SU-DHL-6 (cell line): Measurements from ENCODE around the gene GTPBP4.

Source experiments
- H2AFZ ChIP-seq: fragments of 200-600 bp; sonication (generic); 2 replicates; pipeline ENCODE4 v1.6.1; 2014; ENCODE audit warnings: low read depth, mild to moderate bottlenecking, moderate library complexity, mixed read lengths, antibody characterized with exemption, low read length; ENCODE audit not compliant: severe bottlenecking
- H3F3A ChIP-seq: fragments of 200-600 bp; shearing (Covaris generic); 2 replicates; pipeline ENCODE4 v1.6.0; 2016; ENCODE audit warnings: antibody characterized with exemption, mild to moderate bottlenecking; ENCODE audit not compliant: insufficient read depth
- H3K27ac ChIP-seq: fragments of 200-600 bp; sonication (generic); 2 replicates; pipeline ENCODE4 v1.5.1; 2016; ENCODE audit warnings: low read depth, mild to moderate bottlenecking, low read length, moderate library complexity, mixed read lengths
- H3K27me3 ChIP-seq: fragments of 200-600 bp; sonication (generic), shearing (Covaris generic); 2 replicates; pipeline ENCODE4 v1.6.0; 2014; ENCODE audit warnings: mild to moderate bottlenecking, low read length
- H3K36me3 ChIP-seq: fragments of 200-600 bp; sonication (generic); 2 replicates; pipeline ENCODE4 v1.6.1; 2014; ENCODE audit warnings: mild to moderate bottlenecking, low read length, mixed read lengths
- H3K4me2 ChIP-seq: fragments of 300-600, 200-600 bp; shearing (Covaris generic), sonication (generic); 2 replicates; pipeline ENCODE4 v1.6.0; 2014; ENCODE audit warnings: low read length, low read depth, mild to moderate bottlenecking; ENCODE audit not compliant: poor library complexity, severe bottlenecking
- H3K4me3 ChIP-seq: fragments of 200-600 bp; sonication (generic); 2 replicates; pipeline ENCODE4 v1.5.1; 2014; ENCODE audit warnings: antibody characterized with exemption, low read length, mild to moderate bottlenecking, mixed read lengths; ENCODE audit not compliant: insufficient read depth, poor library complexity, severe bottlenecking
- H3K79me2 ChIP-seq: fragments of 200-600 bp; sonication (generic); 2 replicates; pipeline ENCODE4 v1.6.1; 2014; ENCODE audit warnings: mild to moderate bottlenecking, low read length, moderate library complexity; ENCODE audit not compliant: insufficient read depth
- H3K9ac ChIP-seq: fragments of 200-600 bp; sonication (generic); 2 replicates; pipeline ENCODE4 v1.7.0; 2014; ENCODE audit warnings: mild to moderate bottlenecking, low read length
- H3K9me2 ChIP-seq: fragments of 200-600 bp; sonication (generic); replicated peaks from 2 replicates; pipeline ENCODE4 v1.6.1; 2014; ENCODE audit warnings: low read length; ENCODE audit not compliant: insufficient read depth
- H3K9me3 ChIP-seq: fragments of 200-600 bp; sonication (generic); 2 replicates; pipeline ENCODE4 v1.6.1; 2014; ENCODE audit warnings: low read length, mixed read lengths; ENCODE audit not compliant: insufficient read depth
- H4K20me1 ChIP-seq: fragments of 200-600 bp; sonication (generic); 2 replicates; pipeline ENCODE4 v1.6.1; 2014; ENCODE audit warnings: low read depth, mild to moderate bottlenecking, antibody characterized with exemption, low read length, moderate library complexity, mixed read lengths
- EZH2phosphoT487 ChIP-seq: fragments of 200-600 bp; sonication (generic), shearing (Covaris generic); conservative IDR thresholded peaks from 2 replicates; pipeline ENCODE4 v1.6.1; 2018; ENCODE audit warnings: mild to moderate bottlenecking, antibody characterized with exemption, low read length, moderate library complexity, mixed read lengths
- TF ChIP-seq, protein P1 (sequence below): fragments of 200-600 bp; sonication (generic); IDR thresholded peaks from one replicate; pipeline ENCODE4 v1.5.1; 2017; ENCODE audit warnings: antibody characterized with exemption, mild to moderate bottlenecking, low read length, moderate library complexity; ENCODE audit not compliant: insufficient read depth, poor library complexity, severe bottlenecking

The GTPBP4 gene

DNA sequence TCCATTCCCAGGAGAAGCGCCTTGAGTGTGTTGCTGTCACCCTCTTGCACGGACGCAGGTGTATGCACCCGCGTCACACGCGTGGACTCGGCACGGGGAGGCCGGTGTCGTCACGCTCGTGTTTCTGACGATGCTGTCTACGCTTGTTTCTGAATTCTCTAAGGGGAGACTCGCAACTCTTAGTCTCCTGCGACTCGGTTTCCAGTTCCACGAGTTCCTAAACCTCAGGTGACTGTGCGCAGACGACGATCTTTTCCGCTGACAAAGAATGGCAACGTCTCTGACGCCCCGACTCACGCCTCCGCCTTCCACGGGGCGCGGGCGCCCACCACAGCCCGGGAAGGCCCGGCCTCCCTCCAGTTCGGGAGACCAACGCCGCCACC lies 60.1 kb downstream of the GTPBP4 start:
- Histone ChIP-seq H2AFZ (no peak overlapping the region), H3K9ac (peak overlapping the region; percentile 93), H4K20me1 (peaks cover 8% of the 10 kb centered on the region), H3K9me3 (no peaks in the 10 kb centered on the region), H3K36me3 (peaks cover 29% of the 10 kb centered on the region), H3K9me2 (no peaks in the 10 kb centered on the region), H3K4me3 (peak overlapping the region; percentile 81), H3K79me2 (peaks cover 80% of the 10 kb centered on the region), H3F3A (peaks cover 58% of the 10 kb centered on the region), H3K4me2 (peak overlapping the region; percentile 83), H3K27ac (peak overlapping the region; percentile 93), H3K27me3 (no peaks in the 10 kb centered on the region)
- TF ChIP-seq EZH2phosphoT487, result no peak
- TF ChIP-seq, protein P1, sequence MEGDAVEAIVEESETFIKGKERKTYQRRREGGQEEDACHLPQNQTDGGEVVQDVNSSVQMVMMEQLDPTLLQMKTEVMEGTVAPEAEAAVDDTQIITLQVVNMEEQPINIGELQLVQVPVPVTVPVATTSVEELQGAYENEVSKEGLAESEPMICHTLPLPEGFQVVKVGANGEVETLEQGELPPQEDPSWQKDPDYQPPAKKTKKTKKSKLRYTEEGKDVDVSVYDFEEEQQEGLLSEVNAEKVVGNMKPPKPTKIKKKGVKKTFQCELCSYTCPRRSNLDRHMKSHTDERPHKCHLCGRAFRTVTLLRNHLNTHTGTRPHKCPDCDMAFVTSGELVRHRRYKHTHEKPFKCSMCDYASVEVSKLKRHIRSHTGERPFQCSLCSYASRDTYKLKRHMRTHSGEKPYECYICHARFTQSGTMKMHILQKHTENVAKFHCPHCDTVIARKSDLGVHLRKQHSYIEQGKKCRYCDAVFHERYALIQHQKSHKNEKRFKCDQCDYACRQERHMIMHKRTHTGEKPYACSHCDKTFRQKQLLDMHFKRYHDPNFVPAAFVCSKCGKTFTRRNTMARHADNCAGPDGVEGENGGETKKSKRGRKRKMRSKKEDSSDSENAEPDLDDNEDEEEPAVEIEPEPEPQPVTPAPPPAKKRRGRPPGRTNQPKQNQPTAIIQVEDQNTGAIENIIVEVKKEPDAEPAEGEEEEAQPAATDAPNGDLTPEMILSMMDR, result no peak

DNA sequence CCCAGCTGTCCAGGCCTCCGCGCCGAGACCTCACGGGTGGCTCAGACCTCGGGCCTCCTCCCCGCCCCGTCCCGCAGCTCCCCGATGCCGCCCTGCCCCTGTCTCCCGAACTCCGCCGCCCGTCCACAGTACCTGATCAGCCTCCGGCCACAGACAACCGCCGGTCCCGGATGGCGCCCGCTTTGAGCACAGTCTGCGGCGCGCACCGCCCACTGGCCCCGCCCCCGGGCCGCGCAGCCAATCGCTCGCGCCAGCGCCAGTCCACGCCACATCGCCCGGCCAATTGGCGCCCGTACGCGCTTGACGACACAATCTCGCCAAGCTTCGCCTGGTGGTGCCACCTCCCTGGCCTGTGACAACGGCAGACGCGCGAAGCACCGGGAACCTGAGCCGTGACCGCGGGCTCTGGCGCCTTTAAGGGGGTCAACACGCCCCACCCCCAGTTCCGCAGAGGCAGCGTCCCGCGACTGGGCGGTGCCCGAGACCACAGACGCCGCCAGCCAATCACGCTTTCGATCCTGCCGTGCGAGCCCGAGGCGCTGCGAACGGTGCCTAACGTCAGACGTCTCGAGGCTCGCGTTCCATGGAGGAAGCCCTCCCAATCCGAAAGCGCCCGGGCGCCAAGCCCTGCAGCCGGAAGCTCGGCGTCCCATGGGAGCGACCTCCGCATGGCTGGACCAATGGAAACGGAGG lies 60.6 kb downstream of the GTPBP4 start, which contains the start of gene IDI1:
TSS of gene IDI1 (minus strand) at position 388 of the 693 bp plus-strand sequence. CDS start at position 272, 116 bp downstream.
- TF ChIP-seq, protein P1, result no peak
- TF ChIP-seq EZH2phosphoT487, result no peak
- H3K27ac ChIP-seq, result peak within 1 kb of the TSS; percentile 93
- peak within 1 kb of the TSS; percentile 81 for H3K4me3 ChIP-seq
- H3K36me3 ChIP-seq, result peaks cover 26% of the 10 kb centered on the region
- peak within 1 kb of the TSS; percentile 97 for H3K4me2 ChIP-seq
- H3K9ac ChIP-seq, result peak within 1 kb of the TSS; percentile 93
- no peaks in the 10 kb centered on the region for H3K27me3 ChIP-seq
- peaks cover 81% of the 10 kb centered on the region for H3K79me2 ChIP-seq
- no peaks in the 10 kb centered on the region for H3K9me3 ChIP-seq
- H4K20me1 ChIP-seq, result peaks cover 8% of the 10 kb centered on the region
- H3K9me2 ChIP-seq, result no peaks in the 10 kb centered on the region
- peak within 1 kb of the TSS; percentile 42 for H2AFZ ChIP-seq
- H3F3A ChIP-seq, result peaks cover 53% of the 10 kb centered on the region

DNA sequence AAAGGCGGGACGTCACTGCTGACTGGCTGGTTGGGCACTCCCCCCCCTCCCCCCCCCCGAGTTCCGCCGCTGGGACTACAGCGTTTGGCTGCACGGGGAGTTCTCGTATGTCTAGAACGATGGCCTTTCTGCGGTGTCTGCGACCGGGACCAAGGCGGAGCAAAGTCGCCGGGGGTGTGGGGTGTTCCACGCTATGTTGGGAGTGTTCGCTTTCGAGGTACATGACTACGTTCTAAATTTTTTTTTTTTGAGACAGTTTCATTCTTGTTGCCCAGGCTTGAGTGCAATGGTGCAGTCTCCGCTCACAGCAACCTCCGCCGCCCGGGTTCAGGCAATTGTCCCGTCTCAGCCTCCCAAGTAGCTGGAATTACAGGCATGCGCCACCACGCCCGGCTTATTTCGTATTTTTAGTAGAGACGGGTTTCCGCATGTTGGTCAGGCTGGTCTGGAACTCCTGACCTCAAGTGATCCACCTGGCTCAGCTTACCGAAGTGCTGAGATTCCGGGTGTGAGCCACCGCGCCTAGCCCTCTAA lies 61.3 kb downstream of the GTPBP4 start:
- peak overlapping the region; percentile 93 for H3K9ac ChIP-seq
- no peaks in the 10 kb centered on the region for H3K9me2 ChIP-seq
- no peaks in the 10 kb centered on the region for H3K27me3 ChIP-seq
- no peak for TF ChIP-seq EZH2phosphoT487
- TF ChIP-seq, protein P1, result no peak
- H3K27ac ChIP-seq, result peak overlapping the region; percentile 93
- peaks cover 46% of the 10 kb centered on the region for H3F3A ChIP-seq
- no peaks in the 10 kb centered on the region for H3K9me3 ChIP-seq
- H3K36me3 ChIP-seq, result peaks cover 28% of the 10 kb centered on the region
- H3K4me2 ChIP-seq, result peak overlapping the region; percentile 97
- peak overlapping the region; percentile 81 for H3K4me3 ChIP-seq
- H2AFZ ChIP-seq, result peak overlapping the region; percentile 42
- peaks cover 11% of the 10 kb centered on the region for H4K20me1 ChIP-seq
- H3K79me2 ChIP-seq, result peaks cover 81% of the 10 kb centered on the region
